Measurements from ENCODE around the gene C1orf105. TPM values are rescaled to one million over a fixed set of nuclear protein-coding genes. Genes with fewer than 3 reads are reported as not detected.

Gene C1orf105
- total and polyA plus RNA-seq, 2 experiments from 2014 or later: not detected

DNA sequence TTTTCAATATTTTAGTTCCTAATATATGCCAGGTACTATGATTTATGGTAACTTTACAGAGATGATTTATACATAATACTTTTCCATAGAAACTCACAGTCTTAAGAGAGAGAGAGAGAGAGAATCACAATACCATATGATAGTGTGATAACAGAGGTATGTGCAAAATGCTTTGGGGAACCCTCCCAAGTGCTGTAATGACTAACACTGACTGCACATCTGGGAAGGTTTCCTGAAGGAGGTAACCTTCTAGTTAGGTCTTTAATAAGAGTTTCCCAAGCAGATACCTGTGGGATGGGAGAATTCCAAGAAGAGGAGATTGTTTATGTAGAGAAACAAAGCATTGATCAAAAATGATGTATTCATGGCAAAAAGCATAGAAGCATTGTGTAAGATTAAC, 58.0 kb downstream of the C1orf105 start:
- Histone ChIP-seq H3K9me2 (ENCODE audit: insufficient read depth) (no peaks in the 10 kb centered on the region), H3K4me2 (no peak overlapping the region), H3K79me2 (replicated peaks; ENCODE audit: insufficient read depth) (no peaks in the 10 kb centered on the region), H3K36me3 (ENCODE audit: insufficient read depth) (no peaks in the 10 kb centered on the region), H4K20me1 (replicated peaks; ENCODE audit: insufficient read depth) (no peaks in the 10 kb centered on the region), H2AFZ (no peak overlapping the region), H3K27me3 (ENCODE audit: insufficient read depth) (no peaks in the 10 kb centered on the region), H3K4me3 (no peak overlapping the region), H3F3A (replicated peaks; ENCODE audit: low read depth) (no peaks in the 10 kb centered on the region), H3K4me1 (ENCODE audit: insufficient read depth) (no peaks in the 10 kb centered on the region; the same call in 1 of the 2 replicates), H3K27ac (ENCODE audit: low read depth) (no peak overlapping the region)
- H3K4me1 Mint-ChIP-seq: peaks cover 7% of the 10 kb centered on the region
- TF ChIP-seq, protein P1, sequence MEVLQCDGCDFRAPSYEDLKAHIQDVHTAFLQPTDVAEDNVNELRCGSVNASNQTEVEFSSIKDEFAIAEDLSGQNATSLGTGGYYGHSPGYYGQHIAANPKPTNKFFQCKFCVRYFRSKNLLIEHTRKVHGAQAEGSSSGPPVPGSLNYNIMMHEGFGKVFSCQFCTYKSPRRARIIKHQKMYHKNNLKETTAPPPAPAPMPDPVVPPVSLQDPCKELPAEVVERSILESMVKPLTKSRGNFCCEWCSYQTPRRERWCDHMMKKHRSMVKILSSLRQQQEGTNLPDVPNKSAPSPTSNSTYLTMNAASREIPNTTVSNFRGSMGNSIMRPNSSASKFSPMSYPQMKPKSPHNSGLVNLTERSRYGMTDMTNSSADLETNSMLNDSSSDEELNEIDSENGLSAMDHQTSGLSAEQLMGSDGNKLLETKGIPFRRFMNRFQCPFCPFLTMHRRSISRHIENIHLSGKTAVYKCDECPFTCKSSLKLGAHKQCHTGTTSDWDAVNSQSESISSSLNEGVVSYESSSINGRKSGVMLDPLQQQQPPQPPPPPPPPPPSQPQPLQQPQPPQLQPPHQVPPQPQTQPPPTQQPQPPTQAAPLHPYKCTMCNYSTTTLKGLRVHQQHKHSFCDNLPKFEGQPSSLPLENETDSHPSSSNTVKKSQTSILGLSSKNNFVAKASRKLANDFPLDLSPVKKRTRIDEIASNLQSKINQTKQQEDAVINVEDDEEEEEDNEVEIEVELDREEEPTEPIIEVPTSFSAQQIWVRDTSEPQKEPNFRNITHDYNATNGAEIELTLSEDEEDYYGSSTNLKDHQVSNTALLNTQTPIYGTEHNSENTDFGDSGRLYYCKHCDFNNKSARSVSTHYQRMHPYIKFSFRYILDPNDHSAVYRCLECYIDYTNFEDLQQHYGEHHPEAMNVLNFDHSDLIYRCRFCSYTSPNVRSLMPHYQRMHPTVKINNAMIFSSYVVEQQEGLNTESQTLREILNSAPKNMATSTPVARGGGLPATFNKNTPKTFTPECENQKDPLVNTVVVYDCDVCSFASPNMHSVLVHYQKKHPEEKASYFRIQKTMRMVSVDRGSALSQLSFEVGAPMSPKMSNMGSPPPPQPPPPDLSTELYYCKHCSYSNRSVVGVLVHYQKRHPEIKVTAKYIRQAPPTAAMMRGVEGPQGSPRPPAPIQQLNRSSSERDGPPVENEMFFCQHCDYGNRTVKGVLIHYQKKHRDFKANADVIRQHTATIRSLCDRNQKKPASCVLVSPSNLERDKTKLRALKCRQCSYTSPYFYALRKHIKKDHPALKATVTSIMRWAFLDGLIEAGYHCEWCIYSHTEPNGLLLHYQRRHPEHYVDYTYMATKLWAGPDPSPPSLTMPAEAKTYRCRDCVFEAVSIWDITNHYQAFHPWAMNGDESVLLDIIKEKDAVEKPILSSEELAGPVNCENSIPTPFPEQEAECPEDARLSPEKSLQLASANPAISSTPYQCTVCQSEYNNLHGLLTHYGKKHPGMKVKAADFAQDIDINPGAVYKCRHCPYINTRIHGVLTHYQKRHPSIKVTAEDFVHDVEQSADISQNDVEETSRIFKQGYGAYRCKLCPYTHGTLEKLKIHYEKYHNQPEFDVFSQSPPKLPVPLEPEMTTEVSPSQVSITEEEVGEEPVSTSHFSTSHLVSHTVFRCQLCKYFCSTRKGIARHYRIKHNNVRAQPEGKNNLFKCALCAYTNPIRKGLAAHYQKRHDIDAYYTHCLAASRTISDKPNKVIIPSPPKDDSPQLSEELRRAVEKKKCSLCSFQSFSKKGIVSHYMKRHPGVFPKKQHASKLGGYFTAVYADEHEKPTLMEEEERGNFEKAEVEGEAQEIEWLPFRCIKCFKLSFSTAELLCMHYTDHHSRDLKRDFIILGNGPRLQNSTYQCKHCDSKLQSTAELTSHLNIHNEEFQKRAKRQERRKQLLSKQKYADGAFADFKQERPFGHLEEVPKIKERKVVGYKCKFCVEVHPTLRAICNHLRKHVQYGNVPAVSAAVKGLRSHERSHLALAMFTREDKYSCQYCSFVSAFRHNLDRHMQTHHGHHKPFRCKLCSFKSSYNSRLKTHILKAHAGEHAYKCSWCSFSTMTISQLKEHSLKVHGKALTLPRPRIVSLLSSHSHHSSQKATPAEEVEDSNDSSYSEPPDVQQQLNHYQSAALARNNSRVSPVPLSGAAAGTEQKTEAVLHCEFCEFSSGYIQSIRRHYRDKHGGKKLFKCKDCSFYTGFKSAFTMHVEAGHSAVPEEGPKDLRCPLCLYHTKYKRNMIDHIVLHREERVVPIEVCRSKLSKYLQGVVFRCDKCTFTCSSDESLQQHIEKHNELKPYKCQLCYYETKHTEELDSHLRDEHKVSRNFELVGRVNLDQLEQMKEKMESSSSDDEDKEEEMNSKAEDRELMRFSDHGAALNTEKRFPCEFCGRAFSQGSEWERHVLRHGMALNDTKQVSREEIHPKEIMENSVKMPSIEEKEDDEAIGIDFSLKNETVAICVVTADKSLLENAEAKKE (CRISPR knock-in tag; IDR thresholded peaks at IDR 0.05): no peak
- TF ChIP-seq CREB1 (CRISPR knock-in tag; IDR thresholded peaks at IDR 0.05; ENCODE audit: low read depth): no peak
- TF ChIP-seq POLR2AphosphoS5 (IDR thresholded peaks at IDR 0.05; ENCODE audit: low read depth): no peak
- TF ChIP-seq ZNF331 (CRISPR knock-in tag; IDR thresholded peaks at IDR 0.05; ENCODE audit: low read depth): no peak
- no peak for TF ChIP-seq ZNF114 (CRISPR knock-in tag; IDR thresholded peaks at IDR 0.05)
- TF ChIP-seq, protein P2, sequence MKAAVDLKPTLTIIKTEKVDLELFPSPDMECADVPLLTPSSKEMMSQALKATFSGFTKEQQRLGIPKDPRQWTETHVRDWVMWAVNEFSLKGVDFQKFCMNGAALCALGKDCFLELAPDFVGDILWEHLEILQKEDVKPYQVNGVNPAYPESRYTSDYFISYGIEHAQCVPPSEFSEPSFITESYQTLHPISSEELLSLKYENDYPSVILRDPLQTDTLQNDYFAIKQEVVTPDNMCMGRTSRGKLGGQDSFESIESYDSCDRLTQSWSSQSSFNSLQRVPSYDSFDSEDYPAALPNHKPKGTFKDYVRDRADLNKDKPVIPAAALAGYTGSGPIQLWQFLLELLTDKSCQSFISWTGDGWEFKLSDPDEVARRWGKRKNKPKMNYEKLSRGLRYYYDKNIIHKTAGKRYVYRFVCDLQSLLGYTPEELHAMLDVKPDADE (IDR thresholded peaks at IDR 0.05): no peak
- no peak for TF ChIP-seq NANOG (IDR thresholded peaks at IDR 0.05; ENCODE audit: borderline replicate concordance)
- TF ChIP-seq STAT1 (IDR thresholded peaks at IDR 0.05; ENCODE audit: unreplicated experiment): no peak
- TF ChIP-seq EZH2phosphoT487 (IDR thresholded peaks at IDR 0.05; ENCODE audit: unreplicated experiment): no peak
- TF ChIP-seq, protein P3, sequence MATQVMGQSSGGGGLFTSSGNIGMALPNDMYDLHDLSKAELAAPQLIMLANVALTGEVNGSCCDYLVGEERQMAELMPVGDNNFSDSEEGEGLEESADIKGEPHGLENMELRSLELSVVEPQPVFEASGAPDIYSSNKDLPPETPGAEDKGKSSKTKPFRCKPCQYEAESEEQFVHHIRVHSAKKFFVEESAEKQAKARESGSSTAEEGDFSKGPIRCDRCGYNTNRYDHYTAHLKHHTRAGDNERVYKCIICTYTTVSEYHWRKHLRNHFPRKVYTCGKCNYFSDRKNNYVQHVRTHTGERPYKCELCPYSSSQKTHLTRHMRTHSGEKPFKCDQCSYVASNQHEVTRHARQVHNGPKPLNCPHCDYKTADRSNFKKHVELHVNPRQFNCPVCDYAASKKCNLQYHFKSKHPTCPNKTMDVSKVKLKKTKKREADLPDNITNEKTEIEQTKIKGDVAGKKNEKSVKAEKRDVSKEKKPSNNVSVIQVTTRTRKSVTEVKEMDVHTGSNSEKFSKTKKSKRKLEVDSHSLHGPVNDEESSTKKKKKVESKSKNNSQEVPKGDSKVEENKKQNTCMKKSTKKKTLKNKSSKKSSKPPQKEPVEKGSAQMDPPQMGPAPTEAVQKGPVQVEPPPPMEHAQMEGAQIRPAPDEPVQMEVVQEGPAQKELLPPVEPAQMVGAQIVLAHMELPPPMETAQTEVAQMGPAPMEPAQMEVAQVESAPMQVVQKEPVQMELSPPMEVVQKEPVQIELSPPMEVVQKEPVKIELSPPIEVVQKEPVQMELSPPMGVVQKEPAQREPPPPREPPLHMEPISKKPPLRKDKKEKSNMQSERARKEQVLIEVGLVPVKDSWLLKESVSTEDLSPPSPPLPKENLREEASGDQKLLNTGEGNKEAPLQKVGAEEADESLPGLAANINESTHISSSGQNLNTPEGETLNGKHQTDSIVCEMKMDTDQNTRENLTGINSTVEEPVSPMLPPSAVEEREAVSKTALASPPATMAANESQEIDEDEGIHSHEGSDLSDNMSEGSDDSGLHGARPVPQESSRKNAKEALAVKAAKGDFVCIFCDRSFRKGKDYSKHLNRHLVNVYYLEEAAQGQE (IDR thresholded peaks at IDR 0.05; ENCODE audit: unreplicated experiment): no peak
- TF ChIP-seq, protein P4, sequence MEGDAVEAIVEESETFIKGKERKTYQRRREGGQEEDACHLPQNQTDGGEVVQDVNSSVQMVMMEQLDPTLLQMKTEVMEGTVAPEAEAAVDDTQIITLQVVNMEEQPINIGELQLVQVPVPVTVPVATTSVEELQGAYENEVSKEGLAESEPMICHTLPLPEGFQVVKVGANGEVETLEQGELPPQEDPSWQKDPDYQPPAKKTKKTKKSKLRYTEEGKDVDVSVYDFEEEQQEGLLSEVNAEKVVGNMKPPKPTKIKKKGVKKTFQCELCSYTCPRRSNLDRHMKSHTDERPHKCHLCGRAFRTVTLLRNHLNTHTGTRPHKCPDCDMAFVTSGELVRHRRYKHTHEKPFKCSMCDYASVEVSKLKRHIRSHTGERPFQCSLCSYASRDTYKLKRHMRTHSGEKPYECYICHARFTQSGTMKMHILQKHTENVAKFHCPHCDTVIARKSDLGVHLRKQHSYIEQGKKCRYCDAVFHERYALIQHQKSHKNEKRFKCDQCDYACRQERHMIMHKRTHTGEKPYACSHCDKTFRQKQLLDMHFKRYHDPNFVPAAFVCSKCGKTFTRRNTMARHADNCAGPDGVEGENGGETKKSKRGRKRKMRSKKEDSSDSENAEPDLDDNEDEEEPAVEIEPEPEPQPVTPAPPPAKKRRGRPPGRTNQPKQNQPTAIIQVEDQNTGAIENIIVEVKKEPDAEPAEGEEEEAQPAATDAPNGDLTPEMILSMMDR (conservative IDR thresholded peaks at IDR 0.05; ENCODE audit: low read depth in 2 of 2): no peak
- TF ChIP-seq JUNB (IDR thresholded peaks at IDR 0.05; ENCODE audit: unreplicated experiment): no peak
- H3K27me3 Mint-ChIP-seq (ENCODE audit: insufficient read depth, low read depth, poor library complexity): peaks cover 3% of the 10 kb centered on the region
- no peaks in the 10 kb centered on the region for H3K36me3 Mint-ChIP-seq (ENCODE audit: low read depth)
- H3K27ac Mint-ChIP-seq: no peak overlapping the region
- DNase-seq (ENCODE audit: low spot score): no peak
- no peak for ATAC-seq
- H3K9me3 Mint-ChIP-seq: no peaks in the 10 kb centered on the region
- H3K4me3 Mint-ChIP-seq: no peak overlapping the region
